Brain microvascular endothelial cell (primary cell): Measurements from ENCODE around the gene DNAJC16.

Experiments used
- DNase-seq: peaks from one replicate; pipeline ENCODE4 v3.0.0-alpha.2; 2020
- H3K27ac ChIP-seq: fragments of 250-450 bp; sonication (Bioruptor Pico); 2 replicates; pipeline ENCODE4 v1.5.1; 2020; ENCODE audit warnings: mild to moderate bottlenecking, moderate library complexity
- H3K27me3 ChIP-seq: fragments of 250-450 bp; sonication (Bioruptor Pico); replicated peaks from 2 replicates; pipeline ENCODE4 v1.5.1; 2020; ENCODE audit warnings: mild to moderate bottlenecking
- H3K36me3 ChIP-seq: fragments of 250-450 bp; sonication (Bioruptor Pico); replicated peaks from 2 replicates; pipeline ENCODE4 v1.5.1; 2020; ENCODE audit warnings: mild to moderate bottlenecking
- H3K4me3 ChIP-seq: 2 replicates; pipeline ENCODE4 v1.5.1; 2011; ENCODE audit warnings: low read depth, mild to moderate bottlenecking, control low read depth, low read length, moderate library complexity
- CTCF ChIP-seq: IDR thresholded peaks from 2 replicates; pipeline ENCODE4 v1.5.1; 2011; ENCODE audit warnings: low read depth, mild to moderate bottlenecking, moderate library complexity, low read length, control low read depth, inconsistent platforms; ENCODE audit errors: missing control alignments
- in situ Hi-C: cut with HindIII; loops from 2 replicates; pipeline ENCODE4 v1.10.0; 2017; ENCODE audit warnings: low sequenced_read_pairs, low pct_ligation_motif_present

Gene DNAJC16

GRCh38 chr1:15557008-15557407 is 30.4 kb downstream of the DNAJC16 start:
- H3K27ac ChIP-seq, result no peak overlapping the region
- H3K27me3 ChIP-seq, result no peaks in the 10 kb centered on the region
- DNase-seq, result no peak
- H3K4me3 ChIP-seq, result no peak overlapping the region
- in situ Hi-C loops, result no loop called here
- peaks cover 19% of the 10 kb centered on the region for H3K36me3 ChIP-seq
- TF ChIP-seq CTCF, result no peak

GRCh38 chr1:15557594-15557993 is 30.9 kb downstream of the DNAJC16 start:
- DNase-seq, result no peak
- TF ChIP-seq CTCF, result no peak
- H3K27me3 ChIP-seq, result no peaks in the 10 kb centered on the region
- no peak overlapping the region for H3K4me3 ChIP-seq
- peaks cover 21% of the 10 kb centered on the region for H3K36me3 ChIP-seq
- in situ Hi-C loops, result no loop called here
- H3K27ac ChIP-seq, result no peak overlapping the region

- DNase-seq, result no peak
- in situ Hi-C loops, result no loop called here
- H3K27me3 ChIP-seq, result no peaks in the 10 kb centered on the region
- no peak overlapping the region for H3K27ac ChIP-seq
- H3K4me3 ChIP-seq, result no peak overlapping the region
- TF ChIP-seq CTCF, result no peak
- peaks cover 27% of the 10 kb centered on the region for H3K36me3 ChIP-seq
Measured at GRCh38 chr1:15558516-15558915, 31.9 kb downstream of the DNAJC16 start.

- Histone ChIP-seq H3K27ac (no peak overlapping the region), H3K27me3 (no peaks in the 10 kb centered on the region), H3K4me3 (no peak overlapping the region), H3K36me3 (peaks cover 32% of the 10 kb centered on the region)
- no peak for DNase-seq
- TF ChIP-seq CTCF, result no peak
- in situ Hi-C loops, result no loop called here
Measured at GRCh38 chr1:15559189-15559810, 32.7 kb downstream of the DNAJC16 start.

- DNase-seq, result no peak
- H3K36me3 ChIP-seq, result peaks cover 51% of the 10 kb centered on the region
- TF ChIP-seq CTCF, result no peak
- H3K27me3 ChIP-seq, result no peaks in the 10 kb centered on the region
- no peak overlapping the region for H3K4me3 ChIP-seq
- in situ Hi-C loops, result no loop called here
- no peak overlapping the region for H3K27ac ChIP-seq
Measured at GRCh38 chr1:15568387-15569073, 41.9 kb downstream of the DNAJC16 start.
